Measurements from ENCODE around the gene NHS. TPM values are rescaled to one million over a fixed set of nuclear protein-coding genes. Genes with fewer than 3 reads are reported as not detected.

Gene NHS
- total RNA-seq, 1 experiment from 2014 or later = 19.5 TPM

- Mint-ChIP-seq H3K4me3 (ENCODE audit: low read depth, unreplicated experiment) (no peak overlapping the region), H3K4me1 (ENCODE audit: low read depth, unreplicated experiment) (peaks cover 14% of the 10 kb centered on the region), H3K36me3 (ENCODE audit: insufficient read depth, unreplicated experiment) (no peaks in the 10 kb centered on the region), H3K9me3 (ENCODE audit: low read depth, unreplicated experiment) (peaks cover 2% of the 10 kb centered on the region), H3K27ac (ENCODE audit: unreplicated experiment) (no peak overlapping the region), H3K27me3 (ENCODE audit: unreplicated experiment) (no peaks in the 10 kb centered on the region)
- CTCF ChIA-PET = no interaction called here
- TF ChIP-seq, protein P1, sequence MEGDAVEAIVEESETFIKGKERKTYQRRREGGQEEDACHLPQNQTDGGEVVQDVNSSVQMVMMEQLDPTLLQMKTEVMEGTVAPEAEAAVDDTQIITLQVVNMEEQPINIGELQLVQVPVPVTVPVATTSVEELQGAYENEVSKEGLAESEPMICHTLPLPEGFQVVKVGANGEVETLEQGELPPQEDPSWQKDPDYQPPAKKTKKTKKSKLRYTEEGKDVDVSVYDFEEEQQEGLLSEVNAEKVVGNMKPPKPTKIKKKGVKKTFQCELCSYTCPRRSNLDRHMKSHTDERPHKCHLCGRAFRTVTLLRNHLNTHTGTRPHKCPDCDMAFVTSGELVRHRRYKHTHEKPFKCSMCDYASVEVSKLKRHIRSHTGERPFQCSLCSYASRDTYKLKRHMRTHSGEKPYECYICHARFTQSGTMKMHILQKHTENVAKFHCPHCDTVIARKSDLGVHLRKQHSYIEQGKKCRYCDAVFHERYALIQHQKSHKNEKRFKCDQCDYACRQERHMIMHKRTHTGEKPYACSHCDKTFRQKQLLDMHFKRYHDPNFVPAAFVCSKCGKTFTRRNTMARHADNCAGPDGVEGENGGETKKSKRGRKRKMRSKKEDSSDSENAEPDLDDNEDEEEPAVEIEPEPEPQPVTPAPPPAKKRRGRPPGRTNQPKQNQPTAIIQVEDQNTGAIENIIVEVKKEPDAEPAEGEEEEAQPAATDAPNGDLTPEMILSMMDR (IDR thresholded peaks at IDR 0.05; ENCODE audit: unreplicated experiment) = no peak
- no peak for DNase-seq
- BruUV-seq (replicated peaks) = no TSS peak
- intact Hi-C loops (cut with micrococcal nuclease; ENCODE audit: unreplicated experiment) = no loop called here
Observed at GRCh38 chrX:17359500-17359899, 15.5 kb upstream of the NHS start.

- CTCF ChIA-PET = interaction anchor here (0.7 kb wide), 1 partner anchor 274 kb away, joined by 3 read pairs; no protein-coding TSS in a partner anchor
- no peaks in the 10 kb centered on the region for H3K27me3 Mint-ChIP-seq (ENCODE audit: unreplicated experiment)
- no peak overlapping the region for H3K27ac Mint-ChIP-seq (ENCODE audit: unreplicated experiment)
- TF ChIP-seq, protein P1 (IDR thresholded peaks at IDR 0.05; ENCODE audit: unreplicated experiment) = peak; percentile 34
- no peak overlapping the region for H3K4me3 Mint-ChIP-seq (ENCODE audit: low read depth, unreplicated experiment)
- H3K36me3 Mint-ChIP-seq (ENCODE audit: insufficient read depth, unreplicated experiment) = no peaks in the 10 kb centered on the region
- peak; percentile 16 for DNase-seq
- H3K4me1 Mint-ChIP-seq (ENCODE audit: low read depth, unreplicated experiment) = peaks cover 14% of the 10 kb centered on the region
- H3K9me3 Mint-ChIP-seq (ENCODE audit: low read depth, unreplicated experiment) = peaks cover 2% of the 10 kb centered on the region
- BruUV-seq (replicated peaks) = no TSS peak
- intact Hi-C loops (cut with micrococcal nuclease; ENCODE audit: unreplicated experiment) = no loop called here
Observed at GRCh38 chrX:17361620-17362019, 13.4 kb upstream of the NHS start.

GRCh38 chrX:17368002-17368401 is 7.0 kb upstream of the NHS start:
- H3K4me3 Mint-ChIP-seq (ENCODE audit: low read depth, unreplicated experiment) = no peak overlapping the region
- CTCF ChIA-PET = no interaction called here
- no peak for DNase-seq
- intact Hi-C loops (cut with micrococcal nuclease; ENCODE audit: unreplicated experiment) = no loop called here
- no peaks in the 10 kb centered on the region for H3K36me3 Mint-ChIP-seq (ENCODE audit: insufficient read depth, unreplicated experiment)
- H3K4me1 Mint-ChIP-seq (ENCODE audit: low read depth, unreplicated experiment) = no peaks in the 10 kb centered on the region
- H3K27me3 Mint-ChIP-seq (ENCODE audit: unreplicated experiment) = no peaks in the 10 kb centered on the region
- TF ChIP-seq, protein P1 (IDR thresholded peaks at IDR 0.05; ENCODE audit: unreplicated experiment) = no peak
- BruUV-seq (replicated peaks) = no TSS peak
- no peaks in the 10 kb centered on the region for H3K9me3 Mint-ChIP-seq (ENCODE audit: low read depth, unreplicated experiment)
- H3K27ac Mint-ChIP-seq (ENCODE audit: unreplicated experiment) = no peak overlapping the region

GRCh38 chrX:17369309-17369708 is 5.7 kb upstream of the NHS start:
- BruUV-seq (replicated peaks) = no TSS peak
- H3K4me3 Mint-ChIP-seq (ENCODE audit: low read depth, unreplicated experiment) = no peak overlapping the region
- H3K27ac Mint-ChIP-seq (ENCODE audit: unreplicated experiment) = no peak overlapping the region
- no peaks in the 10 kb centered on the region for H3K9me3 Mint-ChIP-seq (ENCODE audit: low read depth, unreplicated experiment)
- intact Hi-C loops (cut with micrococcal nuclease; ENCODE audit: unreplicated experiment) = no loop called here
- no peak for DNase-seq
- TF ChIP-seq, protein P1 (IDR thresholded peaks at IDR 0.05; ENCODE audit: unreplicated experiment) = no peak
- peaks cover under 1% of the 10 kb centered on the region for H3K36me3 Mint-ChIP-seq (ENCODE audit: insufficient read depth, unreplicated experiment)
- H3K27me3 Mint-ChIP-seq (ENCODE audit: unreplicated experiment) = no peaks in the 10 kb centered on the region
- no peaks in the 10 kb centered on the region for H3K4me1 Mint-ChIP-seq (ENCODE audit: low read depth, unreplicated experiment)
- CTCF ChIA-PET = no interaction called here

Measured in Calu3 (cell line).